Osteoblast (primary cell): ENCODE measurements around the gene AKAP11. TPM values are rescaled to one million over a fixed set of nuclear protein-coding genes. Genes with fewer than 3 reads are reported as not detected.

ENCODE experiments used
- DNase-seq: peaks from one replicate; pipeline ENCODE4 v3.0.0; 2011; ENCODE audit warnings: low spot score, mixed read lengths; ENCODE audit not compliant: insufficient read length; ENCODE audit errors: missing footprints
- H2AFZ ChIP-seq: 2 replicates; pipeline ENCODE4 v1.6.0; 2011; ENCODE audit warnings: mild to moderate bottlenecking, low read length
- H3K27ac ChIP-seq: 2 replicates; pipeline ENCODE4 v1.5.1; 2011; ENCODE audit warnings: mild to moderate bottlenecking, low read depth, low read length, moderate library complexity
- H3K27me3 ChIP-seq: 2 replicates; pipeline ENCODE4 v1.6.0; 2012; ENCODE audit warnings: mild to moderate bottlenecking, control low read depth, inconsistent platforms, low read length, moderate library complexity; ENCODE audit not compliant: insufficient read depth
- H3K36me3 ChIP-seq: 2 replicates; pipeline ENCODE4 v1.5.1; 2011; ENCODE audit warnings: mild to moderate bottlenecking, low read length, control low read depth, moderate library complexity; ENCODE audit not compliant: insufficient read depth
- H3K4me1 ChIP-seq: 2 replicates; pipeline ENCODE4 v1.5.1; 2011; ENCODE audit warnings: mild to moderate bottlenecking, low read length, control low read depth, moderate library complexity; ENCODE audit not compliant: insufficient read depth
- H3K4me2 ChIP-seq: 2 replicates; pipeline ENCODE4 v1.6.0; 2011; ENCODE audit warnings: mild to moderate bottlenecking, low read length; ENCODE audit not compliant: insufficient read depth
- H3K4me3 ChIP-seq: fragments of 200-600 bp; sonication (generic); 3 replicates; pipeline ENCODE4 v1.5.1; 2012; ENCODE audit warnings: mild to moderate bottlenecking, low read length, inconsistent platforms; ENCODE audit not compliant: insufficient read depth
- H3K79me2 ChIP-seq: 2 replicates; pipeline ENCODE4 v1.6.0; 2012; ENCODE audit warnings: mild to moderate bottlenecking, low read length, control low read depth, inconsistent platforms; ENCODE audit not compliant: insufficient read depth
- H3K9me3 ChIP-seq: 2 replicates; pipeline ENCODE4 v1.5.1; 2011; ENCODE audit warnings: low read depth, low read length, control low read depth
- H4K20me1 ChIP-seq: 2 replicates; pipeline ENCODE4 v1.6.0; 2012; ENCODE audit warnings: mild to moderate bottlenecking, low read length, control low read depth; ENCODE audit not compliant: insufficient read depth
- CTCF ChIP-seq: IDR thresholded peaks from 2 replicates; pipeline ENCODE4 v1.5.1; 2011; ENCODE audit warnings: mild to moderate bottlenecking, low read depth, low read length, moderate library complexity; ENCODE audit errors: extremely low read depth
- total RNA-seq: library from RNA; depleted of rRNA; stranded (reverse); fragments of >200 nt; gene quantifications from 2 replicates; pipeline ENCODE4 v1.2.3, GENCODE V29; 2012

AKAP11 gene
- total RNA-seq, 1 donor: 29.3 TPM

- no peak overlapping the region for H3K4me2 ChIP-seq
- peaks cover 73% of the 10 kb centered on the region for H3K36me3 ChIP-seq
- no peaks in the 10 kb centered on the region for H4K20me1 ChIP-seq
- no peaks in the 10 kb centered on the region for H3K27me3 ChIP-seq
- no peaks in the 10 kb centered on the region for H3K9me3 ChIP-seq
- no peaks in the 10 kb centered on the region for H3K4me1 ChIP-seq
- no peak overlapping the region for H3K4me3 ChIP-seq
- no peak overlapping the region for H3K27ac ChIP-seq
- DNase-seq: no peak
- no peaks in the 10 kb centered on the region for H3K79me2 ChIP-seq
- TF ChIP-seq CTCF: no peak
- no peak overlapping the region for H2AFZ ChIP-seq
Measured at GRCh38 chr13:42305503-42305902, 33.6 kb downstream of the AKAP11 start.

- H2AFZ ChIP-seq: no peak overlapping the region
- no peaks in the 10 kb centered on the region for H3K27me3 ChIP-seq
- H3K4me1 ChIP-seq: no peaks in the 10 kb centered on the region
- H4K20me1 ChIP-seq: no peaks in the 10 kb centered on the region
- H3K79me2 ChIP-seq: no peaks in the 10 kb centered on the region
- H3K36me3 ChIP-seq: peaks cover 54% of the 10 kb centered on the region
- no peak overlapping the region for H3K4me3 ChIP-seq
- no peak for DNase-seq
- TF ChIP-seq CTCF: no peak
- H3K9me3 ChIP-seq: no peaks in the 10 kb centered on the region
- no peak overlapping the region for H3K27ac ChIP-seq
- no peak overlapping the region for H3K4me2 ChIP-seq
Measured at GRCh38 chr13:42307461-42307860, 35.5 kb downstream of the AKAP11 start.

- no peaks in the 10 kb centered on the region for H3K4me1 ChIP-seq
- no peak overlapping the region for H2AFZ ChIP-seq
- no peaks in the 10 kb centered on the region for H3K9me3 ChIP-seq
- no peak overlapping the region for H3K4me2 ChIP-seq
- H3K27me3 ChIP-seq: no peaks in the 10 kb centered on the region
- peaks cover 10% of the 10 kb centered on the region for H4K20me1 ChIP-seq
- H3K27ac ChIP-seq: no peak overlapping the region
- no peak for TF ChIP-seq CTCF
- H3K36me3 ChIP-seq: peaks cover 39% of the 10 kb centered on the region
- peak; percentile 10 for DNase-seq
- H3K79me2 ChIP-seq: no peaks in the 10 kb centered on the region
- no peak overlapping the region for H3K4me3 ChIP-seq
Measured at GRCh38 chr13:42312817-42313431, 41.0 kb downstream of the AKAP11 start.

GRCh38 chr13:42318570-42318969 lies 46.6 kb downstream of the AKAP11 start:
- H3K36me3 ChIP-seq: peaks cover 18% of the 10 kb centered on the region
- DNase-seq: no peak
- no peak overlapping the region for H3K4me2 ChIP-seq
- peaks cover 5% of the 10 kb centered on the region for H4K20me1 ChIP-seq
- H3K27ac ChIP-seq: no peak overlapping the region
- H3K79me2 ChIP-seq: no peaks in the 10 kb centered on the region
- H3K4me3 ChIP-seq: no peak overlapping the region
- no peaks in the 10 kb centered on the region for H3K4me1 ChIP-seq
- no peaks in the 10 kb centered on the region for H3K9me3 ChIP-seq
- no peak for TF ChIP-seq CTCF
- no peak overlapping the region for H2AFZ ChIP-seq
- H3K27me3 ChIP-seq: no peaks in the 10 kb centered on the region
